IPS-11a (cell line): ENCODE data around the gene ZFP92.
"Not testable (repeated sequence)": the region's sequence is repeated elsewhere in the genome, so short reads cannot be mapped to it uniquely, and the experiment has no call there.

Experiments
- H3K4me3 ChIP-seq: one replicate; pipeline ENCODE4 v1.5.1; 2013; ENCODE audit warnings: low read depth, low read length, control low read depth

ZFP92 gene

DNA sequence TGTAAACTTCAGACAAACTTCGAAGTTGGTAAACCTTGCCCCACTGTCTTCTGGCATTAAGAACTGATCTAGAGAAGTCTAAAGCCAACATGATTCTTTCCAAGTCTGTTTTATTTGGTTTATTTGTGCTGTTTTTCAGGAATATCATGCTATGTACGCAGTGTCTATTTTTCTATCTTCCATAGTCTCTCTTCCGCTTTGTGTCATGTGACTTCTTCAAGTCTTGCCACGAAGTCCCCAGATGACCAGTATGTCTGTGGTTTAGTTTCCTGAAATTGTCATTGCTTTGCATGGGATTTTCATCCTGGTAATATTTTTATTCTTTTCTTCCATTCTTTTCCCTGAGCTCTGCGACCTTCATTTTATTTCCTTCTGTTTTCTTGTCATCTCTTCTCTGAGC, 25.2 kb upstream of the ZFP92 start:
- H3K4me3 ChIP-seq = no peak overlapping the region

DNA sequence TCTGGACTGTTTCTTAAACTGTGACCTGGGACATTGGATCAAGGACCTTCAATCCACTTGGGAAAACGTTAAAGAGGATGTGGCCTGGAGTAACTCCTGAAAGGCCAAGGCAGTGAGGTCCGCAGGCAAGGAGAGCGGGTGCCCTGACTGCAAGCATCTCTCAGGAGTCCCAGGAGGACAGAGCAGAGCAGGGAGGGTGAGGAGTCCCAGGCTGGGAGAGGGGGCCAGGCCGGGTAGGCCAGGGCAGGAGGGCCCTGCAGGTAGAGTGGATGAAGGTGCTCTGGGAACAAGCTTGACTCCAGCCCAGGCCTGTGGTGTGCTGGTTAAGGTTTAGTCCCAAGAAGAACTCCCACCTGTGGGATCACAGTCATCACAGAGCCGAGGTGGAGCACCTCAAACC, 23.9 kb upstream of the ZFP92 start:
- no peak overlapping the region for H3K4me3 ChIP-seq

DNA sequence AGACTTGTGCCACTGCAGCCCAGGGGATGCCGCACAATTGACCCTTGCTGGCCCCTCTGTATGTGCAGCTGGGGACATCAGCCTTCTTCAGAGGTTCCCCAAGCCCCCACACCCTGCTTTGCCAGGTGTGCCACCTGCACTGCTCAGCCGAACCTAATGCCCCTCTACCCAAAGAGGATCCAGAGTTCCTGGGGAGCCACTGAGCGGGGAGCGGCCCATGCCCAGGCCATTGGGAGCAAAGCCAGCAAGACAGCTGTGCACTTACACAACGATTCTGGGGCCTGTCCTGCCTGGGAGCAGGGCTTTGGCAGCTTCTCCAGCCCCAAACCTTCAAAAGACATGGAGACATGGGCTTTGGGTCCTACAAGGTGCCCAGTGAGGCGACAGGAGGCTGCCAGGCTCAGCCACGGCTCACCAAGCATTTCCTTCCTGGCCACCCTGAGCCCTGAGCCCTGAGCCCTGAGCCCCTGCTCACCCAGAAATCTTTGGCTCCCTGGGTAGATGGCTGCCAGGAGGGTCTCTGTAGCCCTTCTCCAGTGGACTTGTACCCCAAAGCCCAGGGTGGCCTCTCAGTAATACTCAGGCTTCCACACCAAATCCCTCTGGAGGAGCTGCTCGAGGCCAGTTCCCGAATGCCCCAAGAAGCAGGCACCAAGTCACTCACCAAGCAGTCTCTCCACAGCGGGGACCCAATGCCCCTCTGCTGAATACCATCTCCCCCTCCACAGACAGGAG, 23.1 kb upstream of the ZFP92 start:
- H3K4me3 ChIP-seq = no peak overlapping the region

DNA sequence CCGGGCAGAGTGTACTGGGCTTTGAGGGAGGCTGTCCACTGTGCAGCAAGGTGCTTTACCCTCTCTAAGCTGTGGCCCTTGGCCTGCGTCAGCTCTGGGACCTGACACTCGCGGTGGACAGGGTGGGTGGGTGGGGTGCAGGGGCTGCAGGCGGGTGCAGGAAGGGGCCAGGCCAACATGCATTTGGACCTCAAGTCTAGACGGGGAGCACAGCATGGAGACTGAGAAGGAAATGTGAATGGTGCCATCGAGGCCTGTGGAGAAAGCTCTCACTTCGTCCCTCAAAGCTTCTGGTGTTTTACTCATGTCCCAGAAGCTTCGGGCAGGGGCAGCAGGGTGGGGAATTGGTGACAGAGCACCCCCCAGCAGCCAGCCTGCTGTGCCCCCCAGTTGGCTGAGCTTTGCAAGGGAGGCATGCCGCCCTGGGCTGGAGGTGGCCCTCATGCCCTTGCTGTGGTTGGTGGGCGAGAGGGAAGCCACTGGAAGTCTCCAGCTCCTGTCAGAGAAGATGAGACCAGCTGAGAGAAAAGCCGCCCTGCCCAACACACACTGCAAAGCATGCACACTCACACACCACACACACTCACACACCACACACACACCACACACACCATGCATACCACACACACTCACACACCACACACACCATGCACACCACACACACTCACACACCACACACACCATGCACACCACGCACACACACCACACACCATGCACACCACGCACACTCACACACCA, 22.4 kb upstream of the ZFP92 start:
- H3K4me3 ChIP-seq = no peak overlapping the region

DNA sequence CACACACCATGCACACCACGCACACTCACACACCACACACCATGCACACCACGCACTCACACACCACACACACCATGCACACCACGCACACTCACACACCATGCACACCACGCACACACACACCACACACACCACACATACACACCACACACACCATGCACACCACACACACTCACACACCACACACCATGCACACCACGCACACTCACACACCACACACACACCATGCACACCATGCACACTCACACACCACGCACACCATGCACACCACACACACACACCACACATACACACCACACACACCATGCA, 21.9 kb upstream of the ZFP92 start:
- H3K4me3 ChIP-seq = not testable (repeated sequence)

DNA sequence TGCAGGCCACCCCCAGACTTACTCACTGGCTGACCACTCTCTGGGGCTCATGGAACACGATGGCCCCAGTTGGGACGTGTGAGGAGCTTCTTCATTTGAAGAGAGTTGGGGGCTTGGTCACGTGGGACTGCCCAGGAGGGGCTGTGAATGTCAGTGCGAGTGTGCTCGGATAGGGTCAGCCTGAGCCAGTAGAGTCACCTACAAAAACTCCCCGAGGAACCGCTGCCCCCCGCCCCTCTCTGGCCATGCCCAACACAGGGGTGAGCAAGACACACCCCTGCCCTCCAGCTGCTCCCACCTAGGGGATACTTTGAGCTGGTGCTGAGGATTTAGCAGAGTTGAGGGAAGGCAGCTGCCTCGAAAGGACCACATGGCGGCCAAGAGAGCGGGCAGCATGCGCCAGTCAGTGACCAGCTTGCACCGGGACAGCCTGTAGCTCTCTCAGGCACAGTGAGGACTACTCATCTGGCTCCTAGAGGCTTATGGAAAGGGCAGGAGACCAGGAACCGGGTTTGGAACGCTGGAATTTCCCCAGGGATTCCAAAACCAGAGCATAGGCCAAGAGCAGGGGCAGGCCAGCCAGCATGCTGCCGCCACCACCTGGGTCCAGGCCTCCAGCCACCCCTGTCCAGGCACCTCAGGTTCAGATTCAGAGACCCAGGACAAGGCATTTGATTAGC, 18.5 kb upstream of the ZFP92 start:
- H3K4me3 ChIP-seq = no peak overlapping the region

DNA sequence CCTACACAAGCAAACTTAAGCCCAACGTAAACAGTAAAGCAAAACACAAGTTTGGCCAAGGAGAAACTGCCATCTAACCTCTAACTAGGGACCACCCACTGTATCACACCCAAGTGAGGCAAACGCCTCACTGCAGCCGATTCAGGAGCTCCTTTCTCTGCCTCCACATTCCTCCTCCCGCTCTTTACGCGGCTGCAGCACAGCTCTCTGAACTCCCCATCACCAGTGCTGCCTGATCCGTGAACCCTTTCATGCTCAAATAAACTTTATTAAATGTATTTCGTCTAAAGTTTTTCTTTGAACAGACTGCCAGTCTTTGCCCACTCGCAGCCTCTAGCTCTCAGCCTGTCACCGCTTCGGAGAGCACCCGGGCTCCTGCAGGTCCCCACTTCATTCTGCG, 16.7 kb upstream of the ZFP92 start:
- H3K4me3 ChIP-seq = no peak overlapping the region

DNA sequence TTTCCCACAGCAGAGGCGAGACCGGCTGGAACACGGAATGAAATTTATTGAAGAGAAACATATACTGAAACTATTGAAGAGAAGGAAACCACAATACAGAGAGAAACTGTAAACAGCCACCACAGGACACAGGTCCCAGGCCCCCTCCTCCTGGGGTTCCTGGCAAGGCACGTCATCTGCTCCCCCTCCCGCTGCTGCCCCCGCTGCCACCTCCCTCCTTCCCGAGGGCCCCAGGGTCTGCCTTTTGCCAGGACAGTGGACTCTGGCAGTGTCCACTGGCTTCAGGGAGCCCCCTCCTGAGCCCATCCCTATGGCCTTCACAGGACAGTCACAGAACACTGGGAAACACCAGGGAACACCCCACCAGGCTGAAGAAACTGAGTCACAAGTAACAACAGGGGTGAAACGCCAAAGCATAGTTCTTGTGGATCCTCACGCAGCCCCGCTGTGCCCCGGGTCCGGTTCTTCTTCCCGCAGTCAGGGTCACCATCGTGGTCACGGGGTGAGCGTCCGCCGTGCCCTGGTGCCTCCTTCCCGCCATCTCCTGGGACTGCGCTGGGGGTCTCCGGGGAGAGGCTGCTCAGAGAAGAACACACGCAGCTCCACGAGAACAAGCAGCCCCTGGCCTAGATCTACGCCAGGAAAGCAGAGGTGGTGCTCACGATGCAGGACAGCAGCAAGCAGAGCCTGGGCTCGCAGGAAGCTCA, 15.5 kb upstream of the ZFP92 start:
- H3K4me3 ChIP-seq = no peak overlapping the region

DNA sequence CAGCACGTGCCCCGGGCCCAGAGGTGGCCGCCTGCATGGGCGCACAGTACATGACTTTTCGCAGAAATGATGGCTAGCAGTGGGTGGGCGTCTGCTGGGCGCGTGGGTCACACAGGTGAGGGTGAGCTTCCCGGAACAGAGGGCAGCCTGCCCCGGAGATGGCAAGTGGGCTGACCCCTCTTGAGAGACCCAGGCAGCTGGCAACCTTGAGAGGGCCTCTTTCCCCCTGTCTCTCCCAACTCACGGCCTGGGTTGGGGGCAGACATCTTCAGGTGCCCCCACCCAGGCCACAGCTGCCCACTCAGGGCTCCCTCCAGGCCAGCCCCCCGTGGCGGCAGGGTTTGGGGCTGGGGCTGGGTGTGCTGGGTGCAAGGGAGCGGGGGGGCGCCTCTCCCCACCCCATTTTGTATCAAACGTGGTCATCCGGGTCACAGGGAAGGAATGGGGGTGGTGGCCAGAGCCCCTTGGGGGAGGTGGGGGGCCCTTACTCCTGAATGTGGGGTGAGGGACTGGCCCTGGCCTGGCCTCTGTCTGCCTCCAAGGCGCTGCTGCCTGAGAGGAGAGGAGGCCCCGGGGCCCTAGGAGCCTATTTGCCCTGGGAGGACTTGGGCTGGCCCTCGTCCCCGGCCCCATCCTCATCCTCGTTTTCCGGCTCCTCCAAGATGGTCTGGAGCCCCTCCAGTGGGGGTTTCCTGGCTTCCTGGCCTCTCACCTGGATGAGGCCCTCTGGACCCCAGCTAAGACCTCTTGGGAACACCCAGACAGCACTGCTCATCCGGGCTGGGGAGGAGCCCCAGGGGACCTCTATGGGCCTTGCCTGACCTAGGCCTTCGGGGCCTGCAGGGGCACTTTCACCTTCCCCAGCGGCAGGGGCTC, 14.7 kb upstream of the ZFP92 start:
- H3K4me3 ChIP-seq = no peak overlapping the region

DNA sequence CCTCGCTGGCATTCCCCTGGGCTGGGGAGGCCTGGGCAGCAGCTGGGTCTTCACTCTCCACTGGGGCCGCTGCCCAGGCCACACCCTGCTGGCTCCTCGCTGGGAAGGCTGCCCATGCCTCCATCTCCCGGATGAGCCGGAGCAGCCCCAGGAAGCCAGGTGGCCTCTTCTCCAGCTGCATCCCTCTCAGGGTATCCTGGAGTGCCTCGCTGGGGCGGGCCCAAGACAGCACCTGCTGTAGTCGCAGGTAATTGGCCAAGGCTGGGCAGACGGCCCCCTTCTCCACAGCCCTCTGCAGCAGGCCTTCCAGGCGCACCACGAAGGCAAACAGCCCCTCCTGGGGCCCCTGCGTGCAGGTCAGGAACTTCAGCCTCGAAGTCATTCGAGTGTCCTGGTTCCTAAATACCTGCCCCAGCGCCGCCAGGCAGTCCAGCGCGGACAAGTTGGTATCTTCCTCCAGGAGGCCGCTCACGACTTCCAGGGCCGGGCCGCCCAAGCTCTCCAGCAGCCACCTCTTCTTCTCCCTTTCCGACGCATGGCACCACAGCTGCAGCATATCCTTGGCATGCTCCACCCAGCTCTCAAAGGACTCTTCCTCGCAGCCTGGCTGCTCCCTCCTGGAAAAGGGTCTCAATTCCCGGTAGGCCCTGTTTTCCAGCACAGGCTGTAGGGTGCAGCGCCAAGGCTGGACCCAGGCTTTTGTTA, 13.9 kb upstream of the ZFP92 start:
- H3K4me3 ChIP-seq = no peak overlapping the region

DNA sequence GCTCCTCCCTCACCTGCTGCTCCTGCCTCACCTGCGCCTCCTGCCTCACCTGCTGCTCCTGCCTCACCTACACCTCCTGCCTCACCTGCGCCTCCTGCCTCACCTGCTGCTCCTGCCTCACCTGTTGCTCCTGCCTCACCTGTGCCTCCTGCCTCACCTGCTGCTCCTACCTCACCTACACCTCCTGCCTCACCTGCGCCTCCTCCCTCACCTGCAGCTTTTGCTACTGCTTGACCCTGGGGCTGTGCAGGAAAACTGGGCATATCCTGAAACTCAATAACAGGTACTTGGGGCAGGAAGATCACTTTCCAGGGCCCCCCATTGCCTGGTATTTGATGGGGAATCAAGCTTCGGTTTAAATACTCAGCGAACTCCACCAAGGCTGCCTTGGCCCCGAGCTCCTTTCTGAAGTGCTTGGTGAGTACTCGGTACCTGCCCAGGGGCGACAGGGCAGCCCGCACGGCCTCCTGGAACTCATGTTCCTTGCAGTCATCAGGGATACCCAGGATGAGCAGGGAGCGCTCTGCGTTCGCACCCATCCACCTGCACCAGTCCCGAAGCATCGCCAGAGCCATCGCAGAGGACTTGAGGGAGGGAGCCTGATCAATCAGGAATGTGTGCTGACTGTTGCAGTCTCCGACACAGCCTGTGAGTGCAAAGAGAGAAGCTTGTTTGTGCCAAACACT, 12.9 kb upstream of the ZFP92 start:
- H3K4me3 ChIP-seq = no peak overlapping the region

DNA sequence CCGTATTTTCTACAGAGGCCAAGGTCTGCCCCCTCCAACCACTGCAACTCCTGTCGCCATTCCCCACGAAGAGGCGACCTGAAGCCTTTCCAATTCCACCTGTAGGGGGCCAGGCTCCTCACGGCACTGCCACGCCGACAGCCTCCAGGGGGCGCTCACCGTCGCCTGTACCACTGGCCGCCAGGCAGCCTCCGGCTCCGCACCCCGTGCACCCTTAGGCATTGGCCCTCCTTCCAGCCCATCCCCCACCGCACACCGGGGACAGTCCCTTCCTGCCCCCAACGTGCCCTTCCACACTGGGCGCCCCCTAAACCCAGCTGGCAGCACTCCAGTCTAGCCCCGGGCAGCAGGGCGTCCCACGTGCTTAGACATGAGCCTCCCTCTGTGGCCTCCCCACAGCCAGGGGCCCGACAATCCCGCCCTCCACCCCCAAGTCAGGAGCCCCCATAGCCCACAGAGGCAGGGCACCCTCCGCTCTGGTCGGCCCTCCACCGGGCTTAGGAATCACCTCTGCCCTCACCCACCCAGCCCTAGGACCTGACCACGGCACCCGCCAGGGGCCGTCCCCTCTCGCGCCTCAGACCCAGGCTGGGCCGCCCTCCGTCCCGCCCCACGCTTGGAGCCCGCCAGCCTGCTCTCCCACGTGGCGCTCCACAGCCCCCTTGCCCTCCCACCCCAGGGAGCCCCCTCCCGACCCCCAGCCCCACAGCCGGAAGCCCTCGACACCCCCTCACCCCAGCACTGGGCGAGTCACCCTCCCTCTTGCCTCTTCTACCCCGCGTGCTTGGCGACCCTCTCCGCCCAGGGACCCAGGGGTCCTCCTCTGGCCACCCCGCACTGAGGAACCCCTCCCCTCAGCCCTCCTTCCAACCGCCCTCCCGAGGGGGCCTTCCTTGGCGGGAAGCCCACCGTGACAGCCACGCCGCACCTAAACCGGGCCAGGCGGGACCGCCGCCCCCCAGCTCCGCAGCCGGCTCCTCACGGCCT, 10.8 kb upstream of the ZFP92 start:
- no peak overlapping the region for H3K4me3 ChIP-seq

DNA sequence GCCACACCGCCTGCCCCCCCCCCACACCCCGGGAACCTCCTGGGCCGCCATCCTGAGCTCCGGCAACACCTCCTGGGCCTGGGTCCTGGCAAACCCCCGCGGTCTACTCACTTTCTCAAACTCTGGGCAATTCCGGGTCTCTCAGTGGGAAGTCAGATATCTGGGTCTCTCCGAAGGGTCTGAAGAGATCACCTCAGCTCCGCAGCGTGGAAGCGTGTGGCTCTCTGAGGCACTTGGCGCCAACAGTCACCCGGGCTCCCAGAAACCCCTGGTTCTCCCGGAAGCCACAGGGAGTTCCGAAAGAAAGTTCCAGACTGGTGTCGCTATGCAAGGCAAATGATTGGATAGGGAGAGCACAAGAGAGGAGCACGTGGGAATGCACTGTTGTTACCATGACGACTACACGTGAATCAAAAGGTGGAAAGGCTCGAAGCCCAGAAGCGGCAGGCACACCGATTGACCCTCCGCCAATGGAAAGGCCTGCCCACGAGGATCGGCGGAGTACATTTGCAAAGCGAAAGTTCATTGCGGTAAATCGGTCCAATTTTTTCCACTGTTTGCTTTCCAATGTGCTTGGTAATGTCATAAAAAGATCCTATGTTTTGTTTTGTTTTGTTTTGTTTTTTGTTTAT, 10.0 kb upstream of the ZFP92 start, which contains the start of gene PNMA6E:
PNMA6E (minus strand) TSS at position 218 of the 632 bp plus-strand sequence. CDS start 2,501 bp downstream, outside the sequence.
- H3K4me3 ChIP-seq = no peak within 1 kb of the TSS

DNA sequence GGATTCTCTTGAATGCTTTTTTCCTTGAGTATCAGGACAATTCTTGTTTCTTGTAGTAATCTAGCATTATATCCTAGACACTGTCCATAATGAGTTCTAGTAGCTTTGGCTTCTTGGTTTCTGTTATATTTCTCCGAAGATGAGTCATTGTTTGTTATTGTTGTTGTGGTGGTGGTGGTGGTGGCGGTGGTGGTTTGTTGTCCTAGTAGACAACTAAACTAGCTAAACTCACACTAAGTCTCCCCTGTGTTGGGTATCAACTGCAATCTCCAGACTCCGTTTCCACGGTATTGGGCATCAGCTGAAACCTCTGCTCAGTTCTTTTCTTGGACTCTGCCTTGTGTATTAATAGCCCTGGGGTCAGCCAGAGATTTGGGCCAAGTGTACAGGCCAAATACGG, 6.9 kb upstream of the ZFP92 start:
- not testable (repeated sequence) for H3K4me3 ChIP-seq

DNA sequence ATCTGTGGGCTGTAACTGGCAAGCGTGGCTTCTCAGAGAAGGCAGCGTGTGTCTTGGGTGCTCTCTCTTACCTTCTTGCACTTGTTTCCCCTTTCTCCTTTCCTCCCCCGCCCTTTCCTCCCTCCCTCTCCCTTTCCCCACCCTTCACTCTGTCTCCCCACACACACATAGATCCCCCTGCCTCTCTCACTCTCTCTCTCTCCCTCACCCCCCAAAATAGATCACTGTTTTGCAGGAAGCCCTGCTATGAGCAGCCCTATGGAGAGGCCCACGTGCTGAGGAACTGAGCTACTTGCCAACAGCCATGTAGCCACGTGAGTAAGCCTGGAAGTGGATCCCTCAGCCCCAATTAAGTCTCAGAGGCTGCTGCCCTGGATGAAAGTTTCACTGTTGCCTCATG, 5.8 kb upstream of the ZFP92 start:
- no peak overlapping the region for H3K4me3 ChIP-seq

DNA sequence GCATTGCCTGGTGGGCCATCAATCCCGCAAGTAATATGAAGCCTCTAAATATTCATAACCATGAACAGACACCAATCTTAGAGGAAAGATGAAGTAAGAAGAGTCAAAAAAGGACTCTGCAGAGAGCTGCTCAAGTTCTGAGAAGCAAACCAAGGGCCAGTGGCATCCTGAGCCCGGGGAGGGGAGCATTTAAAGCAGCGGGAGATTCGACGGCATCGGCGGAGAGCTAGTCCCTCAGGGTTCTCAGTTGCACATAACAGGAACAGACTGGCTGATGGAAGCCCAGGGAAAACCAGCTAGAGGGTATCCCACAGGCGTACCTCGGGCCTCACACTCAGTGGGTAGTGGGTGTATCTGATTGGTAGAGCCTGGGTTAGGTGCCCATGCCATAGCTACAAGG, 5.3 kb upstream of the ZFP92 start:
- H3K4me3 ChIP-seq = no peak overlapping the region

DNA sequence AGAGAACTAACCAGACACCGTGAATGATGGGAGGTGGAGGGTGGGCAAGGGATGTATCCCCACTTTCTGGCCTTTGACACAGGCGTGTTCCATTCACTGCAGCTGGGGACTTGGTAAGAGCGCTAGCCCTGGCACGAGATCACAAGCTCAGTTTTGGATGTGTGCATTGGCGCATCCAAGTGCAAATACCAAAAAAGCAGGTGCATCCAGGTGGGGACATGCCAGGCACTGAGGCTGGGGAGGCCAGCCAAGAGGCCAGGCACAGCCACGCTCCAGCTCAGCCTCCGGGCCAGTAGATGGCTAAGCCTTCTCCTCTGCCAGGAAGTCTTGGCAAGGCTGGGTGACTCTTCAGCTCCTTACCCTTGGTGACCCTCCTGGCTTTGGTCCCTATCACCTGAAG, 4.4 kb upstream of the ZFP92 start:
- no peak overlapping the region for H3K4me3 ChIP-seq

DNA sequence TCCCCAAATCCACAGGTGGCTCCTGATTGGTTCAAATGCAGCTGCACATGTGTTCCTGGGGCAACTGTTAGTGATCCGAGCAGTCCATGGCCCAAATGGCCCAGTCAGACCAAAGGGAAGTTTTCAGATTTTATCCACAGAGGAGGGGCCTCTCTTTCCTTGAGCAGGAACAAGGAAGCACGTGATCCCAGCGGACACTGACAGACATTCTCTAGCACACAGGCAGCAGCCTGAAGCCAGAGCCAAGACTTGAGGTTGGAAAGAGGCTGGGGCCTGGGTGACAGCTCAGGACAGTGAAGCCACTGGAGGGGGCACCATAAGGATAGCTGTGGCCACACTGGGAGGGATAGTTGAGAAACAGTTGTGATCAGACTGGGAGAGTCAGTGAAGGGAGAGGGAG, 3.5 kb upstream of the ZFP92 start:
- H3K4me3 ChIP-seq = no peak overlapping the region
